ENCODE measurements around the gene HS1BP3. TPM values are rescaled to one million over a fixed set of nuclear protein-coding genes. Genes with fewer than 3 reads are reported as not detected.

The HS1BP3 gene
- total and polyA plus RNA-seq, 9 of the 15 experiments (the other 6 are each of a cell fraction or from before 2014, with no cell fraction given): 0.41 to 8.3 (median 5.9) TPM

GRCh38 chr2:20629181-20629580 lies 21.7 kb downstream of the HS1BP3 start (continued):
- TF ChIP-seq CHD7 (IDR thresholded peaks at IDR 0.05; ENCODE audit: low read depth, low read length) (no peak), POLR3G (IDR thresholded peaks at IDR 0.05; ENCODE audit: extremely low read depth, insufficient read length, insufficient replicate concordance) (no peak), ZNF197 (CRISPR knock-in tag; IDR thresholded peaks at IDR 0.05; ENCODE audit: low read depth) (no peak), BRCA1 (IDR thresholded peaks at IDR 0.05) (no peak), BRCA1 (CRISPR knock-in tag; IDR thresholded peaks at IDR 0.05) (no peak), ZNF41 (CRISPR knock-in tag; conservative IDR thresholded peaks at IDR 0.05) (no peak), HIVEP1 (CRISPR knock-in tag; IDR thresholded peaks at IDR 0.05) (no peak), XRCC4 (IDR thresholded peaks at IDR 0.05; ENCODE audit: extremely low read depth, insufficient read depth, insufficient read length) (no peak), EWSR1 (IDR thresholded peaks at IDR 0.05; ENCODE audit: borderline replicate concordance, low read depth, partially characterized antibody) (no peak), RBM34 (IDR thresholded peaks at IDR 0.05; ENCODE audit: borderline replicate concordance, insufficient read depth, low read length) (no peak), NEUROD1 (IDR thresholded peaks at IDR 0.05; ENCODE audit: borderline replicate concordance, low read depth, low read length, partially characterized antibody) (no peak)
